Common myeloid progenitor, CD34-positive (primary cell): ENCODE measurements around the gene SARDH.

Source experiments
- CTCF ChIA-PET: fragments of 350-600 bp; sonication (Branson Sonifier 250); formaldehyde crosslinking; loops from one replicate; lab custom pipeline; 2021; ENCODE audit warnings: antibody characterized with exemption; lab: Charles Lee
- POLR2A ChIA-PET: fragments of 350-600 bp; sonication (Branson Sonifier 250); formaldehyde crosslinking; loops from one replicate; lab custom pipeline; 2021; ENCODE audit warnings: antibody characterized with exemption; lab: Charles Lee
- DNase-seq, 3 donors: peaks; one replicate each; pipeline versions ENCODE4 v3.0.0 to v3.0.0-alpha.2; 2013
- H3K27ac ChIP-seq, 2 experiments: 1 replicate in 1 of 2; 2 replicates in 1 of 2; pipeline ENCODE4 v1.7.0; 2013; ENCODE audit warnings: inconsistent platforms in 2 of 2, low read length in 2 of 2, mild to moderate bottlenecking in 2 of 2, low read depth in 1 of 2, moderate library complexity in 1 of 2; ENCODE audit not compliant: severe bottlenecking in 2 of 2, insufficient read depth in 1 of 2, poor library complexity in 1 of 2
- H3K27me3 ChIP-seq, 5 experiments: replicated peaks in 2 of 5; 1 replicate in 3 of 5; 2 replicates in 2 of 5; pipeline versions ENCODE4 v1.6.1 to v1.7.0; 2013; ENCODE audit warnings: low read length in 4 of 5, mild to moderate bottlenecking in 2 of 5, moderate library complexity in 2 of 5, inconsistent platforms in 1 of 5; ENCODE audit not compliant: insufficient read depth in 5 of 5, control insufficient read depth in 4 of 5
- H3K36me3 ChIP-seq, 4 experiments: 1 replicate in 2 of 4; 2 replicates in 2 of 4; pipeline versions ENCODE4 v1.6.1 to v1.7.0; 2013; ENCODE audit warnings: low read length in 3 of 4, control low read depth in 1 of 4, mild to moderate bottlenecking in 1 of 4; ENCODE audit not compliant: control insufficient read depth in 4 of 4, insufficient read depth in 4 of 4
- H3K4me1 ChIP-seq, 4 experiments: 1 replicate in 3 of 4; 2 replicates in 1 of 4; pipeline versions ENCODE4 v1.6.1 to v1.7.1; 2013; ENCODE audit warnings: low read length in 3 of 4, mild to moderate bottlenecking in 3 of 4, control low read depth in 1 of 4, inconsistent platforms in 1 of 4, moderate library complexity in 1 of 4; ENCODE audit not compliant: control insufficient read depth in 4 of 4, insufficient read depth in 4 of 4; ENCODE audit errors: control extremely low read depth in 1 of 4
- H3K4me3 ChIP-seq, 7 experiments: 1 replicate in 4 of 7; 2 replicates in 3 of 7; pipeline versions ENCODE4 v1.5.1 to v1.7.0; 2013; ENCODE audit warnings: mild to moderate bottlenecking in 7 of 7, low read length in 6 of 7, moderate library complexity in 6 of 7, inconsistent platforms in 2 of 7, low read depth in 2 of 7, control low read depth in 1 of 7; ENCODE audit not compliant: insufficient read depth in 4 of 7, control insufficient read depth in 1 of 7; ENCODE audit errors: extremely low read depth in 1 of 7
- H3K9me3 ChIP-seq, 5 experiments: 1 replicate in 4 of 5; 2 replicates in 1 of 5; pipeline versions ENCODE4 v1.6.1 to v1.7.1; 2013; ENCODE audit warnings: low read length in 4 of 5, mild to moderate bottlenecking in 2 of 5, inconsistent platforms in 1 of 5, low read depth in 1 of 5, moderate library complexity in 1 of 5; ENCODE audit not compliant: control insufficient read depth in 4 of 5, insufficient read depth in 2 of 5; ENCODE audit errors: control extremely low read depth in 1 of 5
- WGBS: methylation state at CpG from one replicate; pipeline ENCODE4 v1.1.5; 2013; ENCODE audit not compliant: insufficient coverage; 5-methylcytosine and 5-hydroxymethylcytosine counted together

Gene SARDH

GRCh38 chr9:133709015-133709611 lies 29.0 kb downstream of the SARDH start:
- POLR2A ChIA-PET = no interaction called here
- WGBS = 96% methylated on average over 22 of the region's 26 CpGs
- H3K4me3 ChIP-seq = no peak overlapping the region
- DNase-seq = no peak
- peaks cover 0 to 11% (median 1%) of the 10 kb centered on the region in 4 experiments for H3K4me1 ChIP-seq
- no peaks in the 10 kb centered on the region for H3K9me3 ChIP-seq
- CTCF ChIA-PET = no interaction called here
- no peaks in the 10 kb centered on the region for H3K27me3 ChIP-seq
- H3K27ac ChIP-seq = no peak overlapping the region
- H3K36me3 ChIP-seq = no peaks in the 10 kb centered on the region

DNA sequence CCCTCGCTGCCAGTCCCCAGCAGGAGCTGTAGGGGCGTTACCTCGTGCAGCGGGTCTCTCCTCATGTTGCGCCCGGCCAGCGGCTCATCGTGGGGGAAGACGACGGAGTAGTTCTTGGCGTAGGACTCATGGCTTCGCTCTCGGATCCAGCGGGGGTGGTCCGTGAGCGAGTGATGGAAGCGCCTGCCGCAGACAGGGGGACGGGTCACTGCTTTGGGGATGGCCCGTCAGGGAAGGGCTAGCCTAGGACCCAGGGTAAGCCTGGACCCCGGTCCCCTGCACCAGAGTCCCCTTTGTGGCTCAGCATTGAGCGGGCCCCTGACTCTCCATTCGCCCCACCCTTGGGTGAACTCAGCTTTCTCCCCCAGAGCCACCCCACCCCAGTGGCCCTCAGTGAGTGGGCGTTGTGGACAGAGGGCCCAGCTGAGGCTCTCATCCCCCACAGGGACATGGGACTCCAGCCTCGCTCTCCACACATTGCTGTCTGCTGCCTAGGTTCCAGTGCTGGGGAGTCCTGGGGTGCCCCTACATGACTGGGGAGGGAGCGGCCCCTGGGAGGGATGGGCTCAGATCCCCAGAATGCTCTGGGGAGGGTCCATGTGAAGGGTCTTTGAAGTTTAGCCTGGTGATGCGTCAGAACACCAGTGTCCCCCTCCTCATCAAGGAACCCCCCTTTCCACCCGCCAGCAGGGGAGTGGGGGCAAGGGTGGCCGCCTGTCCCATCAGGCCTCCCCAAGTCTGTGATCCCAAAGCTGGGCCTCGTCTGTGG lies 29.7 kb downstream of the SARDH start:
- no peak overlapping the region for H3K4me3 ChIP-seq
- peaks cover 0 to 8% (median 3%) of the 10 kb centered on the region in 4 experiments for H3K4me1 ChIP-seq
- H3K27me3 ChIP-seq = no peaks in the 10 kb centered on the region
- CTCF ChIA-PET = no interaction called here
- no peaks in the 10 kb centered on the region for H3K9me3 ChIP-seq
- no peak overlapping the region for H3K27ac ChIP-seq
- POLR2A ChIA-PET = no interaction called here
- WGBS = 96% methylated on average over 29 of the region's 30 CpGs
- no peaks in the 10 kb centered on the region for H3K36me3 ChIP-seq
- DNase-seq = no peak

DNA sequence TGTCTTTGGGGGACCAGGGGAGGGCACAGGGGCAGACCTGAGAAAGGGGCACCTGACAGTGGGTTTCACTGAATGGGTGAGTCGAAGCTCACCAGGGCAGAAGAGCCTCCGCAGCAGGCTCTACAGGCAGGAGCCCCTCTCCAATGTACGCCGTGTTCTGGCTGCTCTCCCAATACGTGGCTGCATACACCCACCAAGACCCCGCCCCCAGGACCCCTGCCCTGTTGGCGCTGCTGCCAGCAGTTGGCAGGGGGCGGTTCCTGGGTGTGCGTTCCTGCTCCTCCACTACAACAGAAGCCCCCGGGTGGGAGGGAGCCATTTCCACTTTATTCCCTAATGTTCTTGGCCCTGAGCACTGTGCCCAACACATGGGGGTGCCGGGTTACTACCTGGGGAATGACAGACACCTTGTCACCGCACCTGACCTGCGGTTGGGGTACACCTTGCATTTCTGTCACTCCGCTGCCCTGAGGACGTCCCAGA lies 30.3 kb downstream of the SARDH start:
- Histone ChIP-seq H3K9me3 (no peaks in the 10 kb centered on the region), H3K27me3 (no peaks in the 10 kb centered on the region), H3K36me3 (no peaks in the 10 kb centered on the region), H3K4me3 (no peak overlapping the region), H3K27ac (no peak overlapping the region), H3K4me1 (peaks cover 0 to 9% (median 7%) of the 10 kb centered on the region in 4 experiments)
- 92% methylated on average over 15 of the region's 15 CpGs for WGBS
- ChIA-PET POLR2A (no interaction called here), CTCF (interaction anchor here (1.0 kb wide), 1 partner anchor 10 kb away, joined by 3 read pairs; no protein-coding TSS in a partner anchor)
- DNase-seq = no peak

- WGBS = 88% methylated on average over 15 of the region's 17 CpGs
- Histone ChIP-seq H3K4me3 (no peak overlapping the region), H3K4me1 (peaks cover 0 to 14% (median 12%) of the 10 kb centered on the region in 4 experiments), H3K9me3 (no peaks in the 10 kb centered on the region), H3K36me3 (no peaks in the 10 kb centered on the region), H3K27ac (no peak overlapping the region), H3K27me3 (no peaks in the 10 kb centered on the region)
- CTCF ChIA-PET = interaction anchor here (1.0 kb wide), 1 partner anchor 10 kb away, joined by 3 read pairs; no protein-coding TSS in a partner anchor
- no peak for DNase-seq
- POLR2A ChIA-PET = no interaction called here
Observed at GRCh38 chr9:133707065-133707762, 30.9 kb downstream of the SARDH start.

GRCh38 chr9:133706307-133707050 lies 31.7 kb downstream of the SARDH start:
- no peak overlapping the region for H3K4me3 ChIP-seq
- DNase-seq = no peak
- 90% methylated on average over 4 of the region's 12 CpGs for WGBS
- no peak overlapping the region for H3K27ac ChIP-seq
- H3K36me3 ChIP-seq = no peaks in the 10 kb centered on the region
- CTCF ChIA-PET = interaction anchor here (1.0 kb wide), 1 partner anchor 11 kb away, joined by 3 read pairs; no protein-coding TSS in a partner anchor
- H3K9me3 ChIP-seq = no peaks in the 10 kb centered on the region
- H3K4me1 ChIP-seq = peaks cover 0 to 22% (median 19%) of the 10 kb centered on the region in 4 experiments
- H3K27me3 ChIP-seq = no peaks in the 10 kb centered on the region
- POLR2A ChIA-PET = no interaction called here

- Histone ChIP-seq H3K27me3 (no peaks in the 10 kb centered on the region), H3K27ac (no peak overlapping the region), H3K4me1 (peaks cover 2 to 31% (median 28%) of the 10 kb centered on the region in 4 experiments), H3K9me3 (no peaks in the 10 kb centered on the region), H3K36me3 (no peaks in the 10 kb centered on the region), H3K4me3 (no peak overlapping the region)
- POLR2A ChIA-PET = no interaction called here
- DNase-seq = no peak
- CTCF ChIA-PET = no interaction called here
- WGBS = 92% methylated on average over 9 of the region's 10 CpGs
Observed at GRCh38 chr9:133705576-133705975, 32.6 kb downstream of the SARDH start.
